ENCODE measurements around the gene VWA7.

DNA sequence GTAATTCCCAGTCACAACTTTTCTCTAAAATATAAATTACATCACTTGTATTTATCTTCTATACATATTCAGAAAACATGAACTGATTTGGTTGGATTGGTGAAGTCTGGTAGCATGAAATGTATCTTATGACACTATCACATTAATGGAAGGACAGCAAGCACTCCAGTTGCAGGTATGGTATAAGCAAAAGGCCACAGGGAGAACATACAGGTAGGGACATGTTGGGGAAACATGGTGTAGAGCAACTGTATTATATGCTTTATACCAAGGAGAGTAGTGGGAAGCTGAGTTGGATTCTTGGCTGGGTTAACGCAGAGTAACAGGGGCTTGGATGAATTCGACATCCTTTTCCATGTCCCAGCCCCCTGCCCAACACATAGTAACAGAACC is 19.9 kb upstream of the VWA7 start:
- TF ChIP-seq, protein P1, sequence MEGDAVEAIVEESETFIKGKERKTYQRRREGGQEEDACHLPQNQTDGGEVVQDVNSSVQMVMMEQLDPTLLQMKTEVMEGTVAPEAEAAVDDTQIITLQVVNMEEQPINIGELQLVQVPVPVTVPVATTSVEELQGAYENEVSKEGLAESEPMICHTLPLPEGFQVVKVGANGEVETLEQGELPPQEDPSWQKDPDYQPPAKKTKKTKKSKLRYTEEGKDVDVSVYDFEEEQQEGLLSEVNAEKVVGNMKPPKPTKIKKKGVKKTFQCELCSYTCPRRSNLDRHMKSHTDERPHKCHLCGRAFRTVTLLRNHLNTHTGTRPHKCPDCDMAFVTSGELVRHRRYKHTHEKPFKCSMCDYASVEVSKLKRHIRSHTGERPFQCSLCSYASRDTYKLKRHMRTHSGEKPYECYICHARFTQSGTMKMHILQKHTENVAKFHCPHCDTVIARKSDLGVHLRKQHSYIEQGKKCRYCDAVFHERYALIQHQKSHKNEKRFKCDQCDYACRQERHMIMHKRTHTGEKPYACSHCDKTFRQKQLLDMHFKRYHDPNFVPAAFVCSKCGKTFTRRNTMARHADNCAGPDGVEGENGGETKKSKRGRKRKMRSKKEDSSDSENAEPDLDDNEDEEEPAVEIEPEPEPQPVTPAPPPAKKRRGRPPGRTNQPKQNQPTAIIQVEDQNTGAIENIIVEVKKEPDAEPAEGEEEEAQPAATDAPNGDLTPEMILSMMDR (IDR thresholded peaks at IDR 0.05), result no peak
- TF ChIP-seq POLR2A (IDR thresholded peaks at IDR 0.05), result no peak

All from body of pancreas (tissue), 4 donors.